Stimulated activated naive CD4-positive, alpha-beta T cell treated with Interleukin-2 at 50 U/mL for 16 hours (primary cell): ENCODE measurements around the gene SCIN.
"Not testable (repeated sequence)": the region's sequence is repeated elsewhere in the genome, so short reads cannot be mapped to it uniquely, and the experiment has no call there.

ENCODE experiments used
- DNase-seq: peaks from one replicate; lab custom pipeline; 2025; lab: John Stamatoyannopoulos, UW

SCIN gene

DNA sequence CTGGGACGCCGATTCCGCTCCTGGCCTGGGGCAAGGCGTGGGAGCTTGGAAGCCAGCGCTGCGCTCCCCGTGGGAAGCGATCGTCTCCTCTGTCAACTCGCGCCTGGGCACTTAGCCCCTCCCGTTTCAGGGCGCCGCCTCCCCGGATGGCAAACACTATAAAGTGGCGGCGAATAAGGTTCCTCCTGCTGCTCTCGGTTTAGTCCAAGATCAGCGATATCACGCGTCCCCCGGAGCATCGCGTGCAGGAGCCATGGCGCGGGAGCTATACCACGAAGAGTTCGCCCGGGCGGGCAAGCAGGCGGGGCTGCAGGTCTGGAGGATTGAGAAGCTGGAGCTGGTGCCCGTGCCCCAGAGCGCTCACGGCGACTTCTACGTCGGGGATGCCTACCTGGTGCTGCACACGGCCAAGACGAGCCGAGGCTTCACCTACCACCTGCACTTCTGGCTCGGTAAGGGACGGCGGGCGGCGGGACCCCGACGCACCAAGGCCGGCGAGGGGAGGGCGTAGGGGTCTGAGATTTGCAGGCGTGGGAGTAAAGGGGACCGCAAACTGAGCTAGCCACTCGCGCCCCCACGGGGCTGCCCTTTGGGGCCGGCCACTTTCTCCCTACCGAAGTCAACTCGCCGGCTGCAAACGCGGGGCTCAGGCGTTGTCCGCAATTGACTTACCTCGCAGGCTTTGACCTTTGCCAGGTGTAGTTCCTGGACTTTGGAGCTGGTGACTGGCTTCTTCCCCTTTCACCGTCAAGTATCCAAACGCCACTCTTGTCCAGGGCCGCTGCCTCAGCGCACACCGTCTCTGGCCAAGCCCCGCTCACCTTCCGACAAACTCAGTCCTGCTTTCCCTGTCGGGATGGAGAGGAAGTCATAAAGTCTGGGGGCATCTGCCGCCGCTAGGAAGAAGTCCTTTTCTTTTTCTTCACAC is at the start of gene SCIN:
Gene SCIN (plus strand): TSS at position 187 of the 928 bp plus-strand sequence. CDS start 67 bp downstream, at position 254.
- DNase-seq, result peak; percentile 4

DNA sequence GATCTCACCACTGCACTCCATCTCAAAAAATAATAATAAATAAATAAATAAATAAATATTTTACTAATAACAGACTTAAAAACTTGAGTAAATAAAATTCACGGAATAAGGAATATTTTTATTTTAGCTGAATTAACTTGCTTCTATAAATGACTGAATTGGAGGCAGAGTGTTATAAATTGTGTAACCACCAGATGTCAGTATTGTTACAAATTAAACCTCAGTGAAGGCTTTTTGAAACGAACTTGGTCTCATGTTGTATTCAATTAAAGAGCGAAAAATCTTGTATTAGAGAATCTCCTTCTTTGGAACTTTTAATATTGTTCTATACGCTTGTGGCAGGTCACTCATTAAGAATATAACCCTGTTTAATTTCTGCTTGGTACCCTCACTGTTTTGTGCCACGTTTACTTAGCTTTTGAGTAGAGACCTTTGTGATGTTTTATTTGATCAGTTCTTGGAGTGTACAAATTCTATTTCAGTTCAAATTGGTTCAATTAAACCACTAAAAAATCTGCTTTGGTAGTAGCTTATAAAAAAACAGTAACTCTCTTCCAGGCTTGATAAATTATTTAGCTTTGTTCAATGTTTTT is 45.6 kb upstream of the SCIN start:
- DNase-seq, result no peak

DNA sequence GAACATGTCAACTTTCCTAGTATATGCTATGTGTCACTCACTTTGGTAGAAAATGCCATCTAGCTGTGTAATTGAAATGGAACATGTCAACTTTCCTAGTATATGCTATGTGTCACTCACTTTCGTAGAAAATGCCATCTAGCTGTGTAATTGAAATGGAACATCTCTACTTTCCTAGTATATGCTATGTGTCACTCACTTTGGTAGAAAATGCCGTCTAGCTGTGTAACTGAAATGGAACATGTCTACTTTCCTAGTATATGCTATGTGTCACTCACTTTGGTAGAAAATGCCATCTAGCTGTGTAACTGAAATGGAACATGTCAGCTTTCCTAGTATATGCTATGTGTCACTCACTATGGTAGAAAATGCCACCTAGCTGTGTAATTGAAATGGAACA is 43.8 kb upstream of the SCIN start:
- DNase-seq, result not testable (repeated sequence)

DNA sequence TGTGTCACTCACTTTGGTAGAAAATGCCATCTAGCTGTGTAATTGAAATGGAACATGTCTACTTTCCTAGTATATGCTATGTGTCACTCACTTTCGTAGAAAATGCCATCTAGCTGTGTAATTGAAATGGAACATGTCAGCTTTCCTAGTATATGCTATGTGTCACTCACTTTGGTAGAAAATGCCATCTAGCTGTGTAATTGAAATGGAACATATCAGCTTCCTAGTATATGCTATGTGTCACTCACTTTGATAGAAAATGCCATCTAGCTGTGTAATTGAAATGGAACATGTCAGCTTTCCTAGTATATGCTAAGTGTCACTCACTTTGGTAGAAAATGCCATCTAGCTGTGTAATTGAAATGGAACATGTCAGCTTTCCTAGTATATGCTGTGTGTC is 42.9 kb upstream of the SCIN start:
- DNase-seq, result not testable (repeated sequence)

DNA sequence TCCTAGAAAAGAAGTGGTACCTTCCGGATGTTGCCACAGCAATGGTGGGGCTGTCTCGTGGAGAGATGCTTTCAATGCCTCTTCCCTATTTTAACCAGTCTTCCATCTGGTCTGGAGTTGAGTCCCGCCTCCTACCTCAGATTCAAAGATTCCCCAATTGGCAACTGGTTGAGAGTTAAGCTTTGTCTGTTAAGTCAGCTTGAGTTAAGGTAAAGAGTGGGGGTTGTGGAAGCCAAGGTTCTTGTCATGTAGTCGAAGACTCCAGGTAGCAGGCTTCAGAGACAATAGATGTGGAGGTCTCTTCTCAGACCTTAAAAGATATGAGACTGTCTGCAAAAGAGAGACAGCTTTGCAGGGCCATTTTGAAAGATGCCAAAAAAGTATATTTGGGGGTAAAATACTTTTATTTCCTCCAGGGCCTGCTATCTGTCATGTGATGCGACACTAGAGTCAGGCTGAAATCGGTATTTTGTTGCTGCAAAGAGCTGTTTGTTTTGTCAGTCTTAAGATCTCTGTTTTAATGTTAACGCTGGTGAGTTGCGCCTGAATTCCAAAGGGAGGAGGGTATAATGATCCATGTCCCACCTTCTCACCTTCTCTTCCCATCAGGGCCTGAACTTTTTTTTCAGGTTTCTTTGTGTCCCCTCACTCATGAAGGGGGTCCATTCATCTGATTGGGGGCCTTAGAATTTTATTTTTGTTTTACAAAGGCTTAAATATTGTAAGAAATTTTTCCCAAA is 40.4 kb upstream of the SCIN start:
- DNase-seq, result no peak

DNA sequence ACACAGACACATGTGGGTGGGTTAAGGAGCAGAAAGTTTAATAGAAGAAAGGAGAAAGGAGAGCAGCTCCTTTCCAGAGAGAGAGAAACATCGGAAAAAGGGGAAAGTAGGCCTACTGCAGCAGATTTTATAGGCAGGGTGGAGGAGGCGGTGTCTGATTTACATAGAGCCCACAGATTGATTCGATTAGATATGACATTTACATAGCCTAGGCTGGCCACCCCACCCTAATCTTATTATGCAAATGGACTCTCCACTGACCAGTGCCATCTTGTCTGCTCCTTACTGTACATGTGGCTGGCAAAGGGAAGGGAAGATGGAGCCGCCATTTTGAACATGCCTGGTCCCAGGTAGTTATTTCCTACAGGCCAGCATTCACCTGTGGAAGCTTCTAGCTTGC is 38.7 kb upstream of the SCIN start:
- DNase-seq, result no peak

DNA sequence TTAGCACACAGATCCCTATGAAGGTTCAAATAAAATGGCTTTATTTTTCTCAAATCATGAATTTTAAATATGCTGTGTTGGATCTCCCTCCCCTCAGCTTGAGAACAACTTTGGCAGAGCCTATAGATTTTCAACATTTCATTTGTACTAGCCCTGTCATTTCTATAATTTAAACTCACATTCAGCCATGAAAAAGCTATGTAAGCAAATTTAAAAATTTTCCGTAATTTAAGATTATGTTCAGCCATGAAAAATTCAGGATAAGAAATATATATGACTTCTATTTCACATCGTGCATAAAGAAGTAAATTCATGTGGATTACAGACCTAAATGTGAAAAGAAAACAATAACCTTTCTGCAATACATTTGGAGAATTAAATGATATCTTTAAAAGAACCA is 36.5 kb upstream of the SCIN start:
- DNase-seq, result no peak

DNA sequence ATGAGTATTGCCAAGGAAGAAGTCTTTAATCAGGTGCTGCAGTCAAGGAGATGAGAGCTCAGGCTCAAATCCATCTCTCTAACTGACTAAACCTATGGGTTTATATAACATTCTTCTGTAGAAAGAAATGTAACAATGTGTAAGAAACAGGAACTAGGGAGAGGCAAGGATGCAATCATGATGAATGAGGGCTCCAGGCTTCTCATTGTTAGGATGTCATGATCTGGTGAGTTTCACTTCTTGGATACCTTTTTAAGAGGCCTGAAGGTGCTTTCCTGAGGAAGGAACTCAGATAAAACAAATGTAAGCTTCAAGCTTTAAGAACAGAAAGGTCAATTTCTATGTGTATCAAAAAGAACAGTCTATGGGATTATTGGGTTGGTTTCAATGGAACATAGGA is 30.8 kb upstream of the SCIN start:
- DNase-seq, result no peak

DNA sequence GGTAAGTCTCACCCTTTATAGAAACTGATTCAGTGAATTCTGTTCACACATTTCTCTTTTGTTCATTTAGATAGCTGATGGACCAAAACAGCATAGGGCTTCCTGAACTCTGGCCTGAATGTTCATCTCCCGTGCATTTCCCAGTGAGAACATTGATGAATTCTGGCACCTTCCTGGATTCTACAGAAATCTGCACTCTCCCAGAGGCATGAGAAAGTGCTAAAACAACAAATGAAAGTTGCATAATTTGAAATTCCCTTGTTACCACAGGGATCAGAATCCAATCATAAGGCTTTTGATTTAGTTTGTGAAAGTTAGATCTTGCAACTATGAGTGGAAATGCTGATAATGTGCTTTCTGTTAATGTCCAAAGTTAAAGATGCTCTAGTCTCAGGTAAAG is 29.7 kb upstream of the SCIN start:
- DNase-seq, result no peak

DNA sequence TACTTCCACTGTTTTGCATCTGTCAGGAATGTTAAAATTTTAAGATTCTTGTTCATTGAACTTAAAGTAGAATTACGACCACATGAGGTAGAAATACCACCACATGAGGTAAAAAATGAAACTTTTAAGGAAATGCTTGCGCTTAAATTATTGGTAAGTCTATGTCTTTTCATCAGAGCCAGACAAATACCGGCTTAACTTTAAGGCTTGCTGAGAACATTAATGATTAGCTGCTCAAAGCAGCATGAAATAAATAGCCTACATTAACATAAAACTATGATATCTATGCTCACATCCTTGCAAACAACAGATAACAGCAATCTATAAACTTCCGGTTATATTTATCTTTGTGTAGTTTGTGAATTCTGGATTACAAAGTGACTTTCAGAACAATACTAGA is 26.9 kb upstream of the SCIN start:
- no peak for DNase-seq

DNA sequence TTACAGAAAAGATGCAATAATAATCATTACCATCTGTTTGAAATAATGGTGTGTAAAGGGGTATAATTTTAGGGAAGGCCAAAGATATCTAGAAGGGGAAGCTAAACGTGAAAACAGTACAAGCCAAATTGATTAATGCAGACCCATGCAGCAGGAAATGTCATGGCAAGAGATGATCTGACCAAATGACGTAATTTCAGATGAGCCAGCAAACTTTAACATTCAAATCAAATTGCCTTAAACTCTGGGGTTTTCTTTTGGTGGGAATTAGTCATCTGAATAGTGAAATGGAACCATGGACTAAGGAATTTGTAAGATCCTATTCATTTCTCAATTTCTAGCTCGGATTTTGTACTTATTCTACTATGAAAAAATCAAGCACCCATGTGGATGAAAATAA is 21.4 kb upstream of the SCIN start:
- no peak for DNase-seq

DNA sequence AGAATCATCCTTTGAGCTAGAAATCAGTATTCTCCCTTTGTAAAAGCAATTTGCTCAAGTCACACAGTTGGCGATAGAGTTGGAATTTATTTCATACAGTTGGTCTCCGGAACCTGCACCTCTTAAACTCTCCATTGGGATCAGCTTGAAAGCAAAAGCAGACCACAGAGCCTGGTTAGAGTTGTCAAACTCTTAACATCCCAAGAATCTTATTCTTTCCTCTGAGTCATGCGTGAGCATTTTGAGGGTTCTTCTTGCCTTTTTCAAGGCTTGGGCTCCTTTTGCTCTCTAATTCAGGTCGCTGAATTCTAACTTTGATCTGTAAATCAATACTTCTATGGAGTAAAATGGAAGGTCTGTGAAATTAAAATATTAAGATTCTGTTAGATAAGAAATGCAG is 19.6 kb upstream of the SCIN start:
- no peak for DNase-seq

DNA sequence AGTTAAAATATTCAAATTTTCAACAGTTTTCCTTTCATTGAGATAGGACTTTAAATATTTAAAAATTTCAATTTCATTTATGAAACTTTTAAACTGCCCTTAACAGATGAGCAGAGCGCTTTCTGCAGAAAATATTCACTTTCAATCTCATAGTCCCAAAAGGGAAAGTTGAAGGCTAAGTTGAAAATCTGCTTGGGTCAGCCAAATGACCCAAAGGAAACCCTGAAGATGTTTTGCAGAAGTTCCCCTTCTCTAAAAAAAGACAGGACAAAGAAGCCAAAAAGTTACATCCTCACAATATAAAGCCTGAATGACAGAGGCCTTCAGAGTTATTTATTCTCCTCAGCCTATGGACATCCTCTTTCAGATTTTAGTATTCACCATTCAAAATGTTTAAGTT is 17.6 kb upstream of the SCIN start:
- DNase-seq, result no peak

DNA sequence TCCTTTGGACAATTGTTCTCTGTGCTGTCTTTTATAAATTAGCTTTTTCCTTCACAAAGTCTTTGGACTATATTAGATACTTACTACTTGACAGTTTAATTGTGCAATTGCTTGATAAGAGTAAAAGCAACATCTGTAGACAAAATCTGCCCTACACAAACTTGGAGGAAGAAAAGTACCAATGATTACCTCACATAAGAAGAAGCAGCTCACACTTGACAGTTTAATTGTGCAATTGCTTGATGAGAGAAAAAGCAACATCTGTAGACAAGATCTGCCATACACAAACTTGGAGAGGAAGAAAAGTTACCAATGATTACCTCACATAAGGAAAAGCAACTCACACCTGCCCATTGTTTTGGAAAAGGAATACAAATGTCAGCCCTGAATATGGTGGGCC is 17.1 kb upstream of the SCIN start:
- no peak for DNase-seq

DNA sequence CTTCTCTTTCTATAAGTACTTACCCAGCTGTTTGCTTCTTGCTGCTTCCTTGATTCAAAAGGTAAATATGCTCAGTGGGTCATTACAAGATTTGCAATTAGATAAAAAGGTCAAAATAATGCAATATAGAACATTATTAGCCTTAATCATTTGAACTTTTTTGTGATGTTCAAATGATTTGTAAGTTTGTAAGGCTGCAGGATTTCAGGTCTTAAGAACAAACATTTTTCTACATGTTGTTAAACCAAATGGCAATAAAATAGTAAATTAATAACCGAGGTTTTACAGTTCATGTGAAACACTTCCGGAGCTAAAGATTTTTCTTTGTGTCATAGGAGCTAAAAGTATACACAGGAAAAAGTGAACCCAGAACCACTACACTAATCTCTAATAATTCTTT is 16.2 kb upstream of the SCIN start:
- DNase-seq, result no peak

DNA sequence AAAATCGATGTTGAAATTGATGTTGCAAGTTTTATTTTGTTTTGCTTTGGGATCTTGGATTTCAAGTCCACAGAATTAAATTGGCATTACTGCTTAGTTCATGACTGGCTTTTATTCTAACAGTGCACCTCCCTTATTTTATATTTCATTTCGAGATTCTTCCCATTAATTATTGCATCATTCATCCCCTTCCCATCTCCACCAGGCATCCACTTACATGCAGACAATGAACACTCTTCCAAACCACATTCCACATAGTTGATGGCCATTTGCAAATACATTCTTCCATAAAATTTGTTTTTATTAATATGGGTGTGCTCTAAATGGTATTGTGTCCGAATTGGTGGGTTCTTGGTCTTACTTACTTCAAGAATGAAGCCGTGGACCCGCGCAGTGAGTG is 15.6 kb upstream of the SCIN start:
- no peak for DNase-seq

DNA sequence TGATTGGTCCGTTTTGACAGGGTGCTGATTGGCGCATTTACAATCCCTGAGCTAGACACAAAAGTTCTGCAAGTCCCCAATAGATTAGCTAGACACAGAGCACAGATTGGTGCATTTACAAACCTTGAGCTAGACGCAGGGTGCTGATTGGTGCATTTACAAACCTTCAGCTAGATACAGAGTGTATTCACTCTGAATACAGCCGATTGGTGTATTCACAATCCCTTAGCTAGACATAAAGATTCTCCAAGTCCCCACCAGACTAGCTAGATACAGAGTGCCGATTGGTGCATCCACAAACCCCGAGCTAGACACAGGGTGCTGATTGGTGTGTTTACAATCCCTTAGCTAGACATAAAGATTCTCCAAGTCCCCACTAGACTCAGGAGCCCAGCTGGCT is 14.8 kb upstream of the SCIN start:
- not testable (repeated sequence) for DNase-seq

DNA sequence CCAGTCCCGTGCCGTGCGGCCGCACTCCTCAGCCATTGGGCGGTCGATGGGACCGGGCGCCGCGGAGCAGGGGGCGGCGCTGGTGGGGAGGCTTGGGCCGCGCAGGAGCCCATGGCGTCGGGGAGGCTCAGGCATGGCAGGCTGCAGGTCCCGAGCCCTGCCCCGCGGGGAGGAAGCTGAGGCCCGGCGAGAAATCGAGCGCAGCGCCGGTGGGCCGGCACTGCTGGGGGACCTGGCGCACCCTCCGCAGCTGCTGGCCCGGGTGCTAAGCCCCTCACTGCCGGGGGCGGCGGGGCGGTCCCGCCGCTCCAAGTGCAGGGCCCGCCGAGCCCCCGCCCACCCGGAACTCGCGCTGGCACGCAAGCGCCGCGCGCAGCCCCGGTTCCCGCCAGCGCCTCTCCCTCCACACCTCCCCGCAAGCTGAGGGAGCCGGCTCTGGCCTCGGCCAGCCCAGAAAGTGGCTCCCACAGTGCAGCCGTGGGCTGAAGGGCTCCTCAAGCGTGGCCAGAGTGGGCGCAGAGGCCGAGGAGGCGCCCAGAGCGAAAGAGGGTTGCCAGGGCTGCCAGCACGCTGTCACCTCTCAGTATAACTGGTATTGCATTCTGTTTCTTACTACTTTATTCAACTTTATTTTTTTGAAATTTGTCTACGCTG is 14.3 kb upstream of the SCIN start:
- DNase-seq, result not testable (repeated sequence)

DNA sequence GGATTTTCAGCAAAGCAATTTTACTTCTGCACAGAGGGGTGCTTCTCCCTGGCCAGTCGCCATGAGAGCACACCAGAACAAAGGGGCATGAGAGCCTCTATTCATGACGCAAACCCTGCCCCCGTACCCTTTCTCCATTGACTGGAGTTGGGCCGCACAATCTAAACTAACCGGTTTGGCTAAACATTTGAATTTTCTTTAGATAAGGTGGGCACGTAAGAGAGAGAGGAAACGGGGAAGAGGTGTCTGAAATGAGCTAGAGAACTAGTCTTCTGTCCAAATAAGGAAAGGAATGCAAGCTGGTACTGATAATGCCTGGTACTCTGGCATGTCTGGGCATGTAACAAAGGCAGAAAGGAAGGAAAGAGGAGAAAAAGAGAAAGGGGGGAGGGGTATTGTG is 13.2 kb upstream of the SCIN start:
- no peak for DNase-seq

DNA sequence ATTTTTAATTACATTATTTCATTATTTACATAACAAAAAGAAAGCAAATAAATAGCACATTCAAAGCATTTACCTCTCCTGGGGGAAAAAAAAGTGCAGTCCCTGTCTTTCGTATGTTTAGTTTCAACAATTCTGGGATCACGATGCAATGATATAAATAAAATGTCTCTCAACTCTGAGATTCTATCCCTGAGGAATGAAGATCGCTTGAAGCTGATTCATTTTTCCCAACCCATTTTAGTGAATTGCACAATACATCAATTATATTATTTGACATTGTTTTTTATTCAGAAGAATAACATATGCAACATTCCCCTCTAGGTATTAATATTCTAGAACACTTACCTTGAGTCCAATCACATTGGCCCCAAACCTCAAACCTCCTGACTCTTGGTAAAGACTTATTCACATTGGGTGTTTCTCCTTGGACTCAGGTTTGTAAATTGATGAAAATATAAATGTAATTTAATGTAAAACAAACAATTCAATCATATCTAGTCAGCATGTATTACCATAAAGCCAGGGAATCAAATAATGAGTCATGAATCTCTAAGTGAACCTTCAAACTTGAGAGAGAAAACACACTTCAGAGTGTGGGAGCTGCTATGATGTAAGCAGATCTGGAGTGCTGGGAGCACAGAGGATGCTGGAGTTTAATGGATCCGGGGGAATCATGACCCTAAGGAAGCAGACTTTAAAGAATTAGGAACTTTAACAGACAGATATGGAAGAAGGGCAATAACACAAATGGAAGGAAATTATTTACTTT is 5.3 kb upstream of the SCIN start:
- no peak for DNase-seq

DNA sequence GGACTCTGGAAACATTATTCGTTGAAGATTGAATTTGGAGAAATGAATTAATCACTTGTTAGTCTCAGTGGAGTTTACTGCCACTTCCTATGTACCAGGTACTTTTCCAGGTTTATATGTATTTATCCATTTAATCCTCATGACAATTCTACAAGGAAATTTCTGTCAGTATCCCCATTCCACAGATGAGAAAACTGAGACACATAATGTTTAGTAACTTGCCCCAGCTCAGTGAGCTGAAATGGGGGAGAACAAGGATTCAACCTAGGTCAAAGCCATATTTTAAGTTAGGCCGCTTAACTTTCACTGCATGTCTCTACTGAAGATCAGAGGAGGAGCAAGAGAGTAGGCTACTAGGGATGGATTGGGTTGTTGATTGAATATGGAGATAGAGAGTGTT is 4.6 kb upstream of the SCIN start:
- DNase-seq, result no peak

DNA sequence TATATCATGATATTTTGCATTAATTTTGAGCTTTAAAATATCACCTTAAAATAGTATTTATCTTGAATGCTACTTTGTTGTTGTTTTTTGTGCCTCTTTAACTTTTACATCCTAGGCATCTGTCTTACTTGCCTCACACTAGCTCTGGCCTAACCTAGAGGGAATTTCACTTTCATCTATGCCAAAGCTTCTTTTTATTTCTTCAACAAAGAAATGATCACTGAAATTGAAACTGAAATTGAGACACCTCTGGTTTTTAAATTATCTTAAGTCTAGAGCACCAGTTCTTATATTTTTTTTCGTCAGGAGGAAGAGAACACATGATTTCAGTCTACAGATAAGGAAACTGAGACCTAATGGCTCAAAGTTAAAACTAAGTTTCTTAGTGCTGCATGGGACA is 3.5 kb upstream of the SCIN start:
- DNase-seq, result no peak
